ENCODE results near the gene AIRE.

DNA sequence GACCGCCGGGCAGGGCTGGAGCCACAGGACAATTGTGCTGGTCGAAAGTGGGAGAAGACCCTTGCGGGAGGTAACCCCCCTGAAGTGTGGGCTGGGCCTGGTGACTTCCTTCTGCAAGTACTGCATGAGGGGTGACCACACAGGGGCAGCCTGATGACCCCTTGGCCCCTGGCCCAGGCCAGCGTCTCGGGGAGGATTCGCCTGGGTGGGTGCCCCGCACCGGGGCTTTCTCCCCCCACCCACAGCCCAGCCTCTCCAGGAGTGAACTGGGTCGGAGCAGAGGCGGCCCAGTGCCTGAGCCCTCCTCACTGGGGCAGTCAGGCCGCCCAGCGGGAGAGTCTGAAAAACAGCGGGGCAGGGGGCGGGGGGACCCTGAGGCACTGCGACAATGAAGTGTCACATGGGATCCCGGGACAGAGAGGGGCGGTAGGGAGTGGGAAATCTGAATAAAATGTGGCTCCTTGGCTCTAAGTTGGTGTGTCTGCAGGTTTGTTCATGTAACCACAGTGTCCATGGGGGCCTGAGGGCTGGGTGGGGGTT, 22.4 kb upstream of the AIRE start:
- no peak for TF ChIP-seq POLR2A (IDR thresholded peaks at IDR 0.05; ENCODE audit: low read depth, low read length)
- TF ChIP-seq TAF1 (IDR thresholded peaks at IDR 0.05; ENCODE audit: borderline replicate concordance, low read depth, low read length): no peak
- TF ChIP-seq POLR2AphosphoS5 (IDR thresholded peaks at IDR 0.05; ENCODE audit: low read depth, low read length): no peak
